Cardiac fibroblast (primary cell): ENCODE measurements around the gene DNAAF9.

ENCODE experiments used
- DNase-seq, 2 donors: peaks; one replicate each; pipeline versions ENCODE4 v3.0.0 to v3.0.0-alpha.2; 2010; ENCODE audit warnings: low read depth in 2 of 2
- H3K4me3 ChIP-seq, 2 donors: replicated peaks in 1 of 2; 1 replicate in 1 of 2; 2 replicates in 1 of 2; pipeline ENCODE4 v1.5.1; 2011; ENCODE audit warnings: low read depth in 2 of 2, low read length in 2 of 2, mild to moderate bottlenecking in 2 of 2, moderate library complexity in 1 of 2
- CTCF ChIP-seq: IDR thresholded peaks from one replicate; pipeline ENCODE4 v1.5.1; 2011; ENCODE audit warnings: low read depth, mild to moderate bottlenecking, low read length, inconsistent platforms

The DNAAF9 gene

GRCh38 chr20:3358676-3359340 is 48.7 kb downstream of the DNAAF9 start:
- H3K4me3 ChIP-seq = no peak overlapping the region
- no peak for TF ChIP-seq CTCF
- no peak for DNase-seq
